GM19395 (cell line): ENCODE data around the gene SPARCL1.
"Not testable (repeated sequence)": the region's sequence is repeated elsewhere in the genome, so short reads cannot be mapped to it uniquely, and the experiment has no call there.

ENCODE experiments used
- ATAC-seq: cut with Tn5 transposase; IDR thresholded peaks from one replicate; pipeline ENCODE4 v1.9.1; 2021; ENCODE audit warnings: mild to moderate bottlenecking, moderate library complexity; ENCODE audit not compliant: unreplicated experiment

The SPARCL1 gene

GRCh38 chr4:87458913-87459312 is 70.3 kb downstream of the SPARCL1 start:
- no peak for ATAC-seq

DNA sequence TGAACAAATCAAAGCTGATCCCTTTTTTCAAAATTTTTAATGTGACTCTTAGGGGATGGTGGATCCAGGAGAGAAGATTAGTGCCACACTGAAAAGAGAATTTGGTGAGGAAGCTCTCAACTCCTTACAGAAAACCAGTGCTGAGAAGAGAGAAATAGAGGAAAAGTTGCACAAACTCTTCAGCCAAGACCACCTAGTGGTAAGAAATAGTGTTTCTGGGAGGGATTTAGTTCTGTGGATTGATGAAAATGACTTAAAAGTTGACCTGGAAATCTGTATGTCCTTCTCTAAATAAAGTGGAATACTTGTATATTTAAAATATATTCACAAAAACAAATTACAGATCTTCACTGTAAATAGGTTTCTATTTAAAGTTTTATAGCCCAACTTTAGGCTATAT is 77.6 kb downstream of the SPARCL1 start:
- no peak for ATAC-seq

DNA sequence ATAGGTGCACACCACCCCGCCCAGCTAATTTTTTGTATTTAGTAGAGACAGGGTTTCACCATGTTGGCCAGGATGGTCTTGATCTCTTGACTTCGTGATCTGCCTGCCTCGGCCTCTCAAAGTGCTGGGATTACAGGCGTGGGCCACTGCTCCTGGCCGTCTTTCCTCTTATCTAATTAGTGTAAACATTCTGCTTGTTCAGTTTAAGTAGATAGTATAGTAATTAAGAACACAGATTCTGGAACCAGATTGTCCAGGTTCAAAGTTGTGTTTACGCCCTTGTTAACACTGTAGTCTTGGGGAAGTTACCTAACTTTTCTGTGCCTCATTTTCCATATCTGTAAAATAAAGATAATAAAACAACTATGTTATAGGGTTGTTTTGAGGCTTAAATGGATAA is 82.8 kb downstream of the SPARCL1 start:
- ATAC-seq = not testable (repeated sequence)

- no peak for ATAC-seq
Measured at GRCh38 chr4:87445964-87446363, 83.2 kb downstream of the SPARCL1 start.

- ATAC-seq = no peak
Measured at GRCh38 chr4:87444741-87445140, 84.4 kb downstream of the SPARCL1 start.

GRCh38 chr4:87442889-87443288 is 86.3 kb downstream of the SPARCL1 start:
- ATAC-seq = no peak

DNA sequence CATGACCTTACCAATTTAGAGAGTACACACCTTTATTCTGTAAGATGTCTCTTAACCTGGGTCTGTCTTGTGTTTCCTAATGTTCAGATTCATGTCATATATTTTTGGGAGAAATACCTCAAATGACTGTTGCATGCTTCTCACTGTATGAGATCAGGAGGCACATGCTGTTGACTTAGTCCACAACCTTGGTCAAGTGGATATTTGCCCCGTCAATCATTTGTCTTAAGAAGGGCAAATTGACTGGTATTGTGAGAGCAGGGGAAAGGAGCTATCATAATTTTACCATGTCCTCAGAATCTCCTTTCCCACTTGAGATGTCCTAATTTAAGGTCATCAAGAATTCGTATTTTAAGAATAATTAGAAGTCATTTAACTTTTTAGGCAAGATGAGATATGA is 95.8 kb downstream of the SPARCL1 start:
- no peak for ATAC-seq

DNA sequence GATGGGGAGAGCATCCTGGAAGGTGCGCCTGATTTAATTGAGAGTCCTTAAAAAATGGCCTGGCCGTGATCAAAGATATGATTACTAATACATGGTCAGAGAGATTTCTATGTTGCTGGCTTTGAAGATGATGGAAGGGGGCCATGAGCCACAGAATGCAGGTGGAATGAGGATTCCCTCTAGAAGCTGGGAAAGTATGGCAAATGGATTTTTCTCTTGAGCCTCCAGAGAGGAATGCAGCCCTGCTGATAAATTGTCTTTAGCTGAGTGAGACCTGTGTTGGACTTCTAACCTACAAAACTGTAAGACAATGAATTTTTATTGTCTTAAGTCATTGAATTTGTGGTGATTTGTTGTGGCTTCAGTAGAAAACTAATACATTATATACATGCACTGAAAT is 99.1 kb downstream of the SPARCL1 start:
- ATAC-seq = no peak

DNA sequence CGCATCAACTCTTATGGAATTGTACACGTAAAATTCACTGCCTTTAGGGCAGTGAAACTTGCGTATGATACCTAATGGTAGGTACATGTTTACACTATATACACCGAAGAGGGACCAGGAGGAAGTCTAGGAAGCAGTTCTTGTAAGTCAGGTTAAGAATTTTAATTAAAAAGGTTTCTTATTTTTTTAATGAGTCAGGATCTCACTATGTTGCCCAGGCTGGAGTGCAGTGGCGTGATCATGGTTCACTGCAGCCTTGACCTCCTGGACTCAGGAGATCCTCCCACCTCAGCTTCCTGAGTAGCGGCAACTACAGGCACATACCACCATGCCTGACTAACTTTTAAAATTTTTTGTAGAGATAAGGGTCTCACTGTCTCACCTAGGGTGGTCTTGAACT is 100.2 kb downstream of the SPARCL1 start:
- no peak for ATAC-seq

GRCh38 chr4:87427518-87427868 is 101.7 kb downstream of the SPARCL1 start:
- ATAC-seq = no peak

GRCh38 chr4:87426865-87427517 is 102.2 kb downstream of the SPARCL1 start:
- no peak for ATAC-seq

DNA sequence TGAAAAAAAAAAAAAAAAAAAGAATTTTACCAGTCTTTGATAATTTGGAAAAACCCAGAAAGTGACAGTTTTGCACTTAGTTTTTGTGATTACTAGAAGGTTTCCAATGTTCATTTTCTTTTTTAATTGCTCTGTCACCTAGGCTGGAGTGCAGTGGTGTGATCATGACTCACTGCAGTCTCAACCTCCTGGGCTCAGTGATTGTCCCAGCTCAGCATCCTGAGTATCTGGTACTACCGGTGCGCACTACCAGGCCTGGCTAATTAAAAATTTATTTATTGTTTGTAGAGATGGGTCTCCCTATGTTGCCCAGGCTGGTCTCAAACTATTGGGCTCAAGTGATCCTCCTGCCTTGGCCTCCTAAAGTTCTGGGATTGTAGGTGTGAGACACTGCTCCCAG is 103.5 kb downstream of the SPARCL1 start:
- no peak for ATAC-seq

DNA sequence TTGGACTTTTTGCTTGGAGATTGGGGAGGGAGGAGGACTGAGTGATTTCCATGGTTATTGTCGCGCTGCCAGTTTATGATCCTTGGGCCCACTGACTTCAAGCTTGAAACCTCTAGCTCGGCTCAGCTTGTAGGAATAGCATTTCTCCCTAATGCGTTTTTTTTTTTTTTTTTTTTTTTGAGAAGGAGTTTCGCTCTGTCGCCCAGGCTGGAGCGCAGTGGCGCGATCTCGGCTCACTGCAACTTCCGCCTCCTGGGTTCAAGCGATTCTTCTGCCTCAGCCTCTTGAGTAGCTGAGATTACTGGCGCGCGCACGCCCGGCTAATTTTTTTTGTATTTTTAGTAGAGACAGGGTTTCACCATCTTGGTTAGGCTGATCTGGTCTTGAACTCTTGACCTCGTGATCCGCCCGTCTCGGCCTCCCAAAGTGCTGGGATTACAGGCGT is 105.1 kb downstream of the SPARCL1 start:
- not testable (repeated sequence) for ATAC-seq
